Small intestine (tissue), 7 donors: ENCODE results near the gene PCSK1. TPM values are rescaled to one million over a fixed set of nuclear protein-coding genes. Genes with fewer than 3 reads are reported as not detected.
A peak's percentile ranks its signal among the peaks of the same experiment; 100 is the strongest.
"Not testable (repeated sequence)": the region's sequence is repeated elsewhere in the genome, so short reads cannot be mapped to it uniquely, and the experiment has no call there.

Experiments used
- DNase-seq, 2 donors: peaks; one replicate each; pipeline versions ENCODE4 v3.0.0 to v3.0.0-alpha.2; 2013
- FAIRE-seq: peaks from 2 replicates; lab custom pipeline; 2012; peaks lifted over from hg19 to GRCh38; lab: Jason Lieb, UNC
- H3K27ac ChIP-seq, 3 donors: one replicate each; pipeline ENCODE4 v1.5.1; 2013; ENCODE audit warnings: low read length in 2 of 3, mild to moderate bottlenecking in 2 of 3, control low read depth in 1 of 3, inconsistent platforms in 1 of 3, low read depth in 1 of 3, moderate library complexity in 1 of 3
- H3K27me3 ChIP-seq, 3 donors: one replicate each; pipeline ENCODE4 v1.6.1; 2013; ENCODE audit warnings: low read length in 3 of 3, inconsistent platforms in 1 of 3; ENCODE audit not compliant: control insufficient read depth in 3 of 3, insufficient read depth in 3 of 3
- H3K36me3 ChIP-seq, 3 donors: one replicate each; pipeline ENCODE4 v1.6.1; 2013; ENCODE audit warnings: low read length in 3 of 3, inconsistent platforms in 1 of 3, low read depth in 1 of 3, mild to moderate bottlenecking in 1 of 3, moderate library complexity in 1 of 3; ENCODE audit not compliant: control insufficient read depth in 3 of 3, insufficient read depth in 2 of 3
- H3K4me1 ChIP-seq, 3 donors: one replicate each; pipeline ENCODE4 v1.6.1; 2013; ENCODE audit warnings: low read length in 2 of 3, inconsistent platforms in 1 of 3, low read depth in 1 of 3, mild to moderate bottlenecking in 1 of 3, moderate library complexity in 1 of 3; ENCODE audit not compliant: control insufficient read depth in 3 of 3, insufficient read depth in 2 of 3
- H3K4me3 ChIP-seq, 3 donors: one replicate each; pipeline ENCODE4 v1.5.1; 2013; ENCODE audit warnings: low read length in 3 of 3, control low read depth in 1 of 3, inconsistent platforms in 1 of 3, low read depth in 1 of 3, mild to moderate bottlenecking in 1 of 3, moderate library complexity in 1 of 3
- H3K9me3 ChIP-seq, 2 donors: one replicate each; pipeline ENCODE4 v1.6.1; 2013; ENCODE audit warnings: low read depth in 1 of 2, low read length in 1 of 2; ENCODE audit not compliant: control insufficient read depth in 2 of 2, insufficient read depth in 1 of 2
- WGBS, 3 donors: extraction: QIAGEN DNeasy Blood & Tissue Kit; methylation state at CpG; one replicate each; pipeline ENCODE4 v1.1.7; 2013; 5-methylcytosine and 5-hydroxymethylcytosine counted together
- polyA plus RNA-seq, 4 donors: library from polyadenylated mRNA; stranded (reverse) in 3 of 4; unstranded in 1 of 4; fragments of 200-250 nt in 3 of 4; fragments of 120-200 nt in 1 of 4; gene quantifications; one replicate each; pipeline versions ENCODE4 v1.2.1 to v1.2.3, GENCODE V29; 2013
- donor health status: healthy with polysubstance abuse.
- donor health status: control.
- donor health status: control.
- donor health status: Bipolar disorder and iron deficiency.
- donor health status: healthy.

PCSK1 gene
- polyA plus RNA-seq, 4 donors = 0.45 to 12.7 (median 4.1) TPM

DNA sequence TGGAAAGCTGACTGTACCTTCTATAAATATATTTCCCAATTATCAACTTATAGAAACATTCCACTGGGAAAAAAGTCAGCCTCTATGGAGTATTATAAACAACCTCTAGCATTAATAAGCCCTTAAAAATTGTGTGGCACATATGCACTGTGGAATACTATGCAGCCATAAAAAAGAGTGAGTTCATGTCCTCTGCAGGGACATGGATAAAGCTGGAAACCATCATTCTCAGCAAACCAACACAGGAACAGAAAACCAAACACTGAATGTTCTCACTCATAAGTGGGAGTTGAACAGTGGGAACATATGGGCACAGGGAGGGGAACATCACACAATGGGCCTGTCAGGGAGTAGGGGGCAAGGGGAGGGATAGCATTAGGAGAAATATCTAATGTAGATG is 37.8 kb downstream of the PCSK1 start:
- not testable (repeated sequence) for H3K9me3 ChIP-seq, FAIRE-seq, DNase-seq, H3K27me3 ChIP-seq, H3K27ac ChIP-seq, H3K4me1 ChIP-seq, H3K4me3 ChIP-seq, H3K36me3 ChIP-seq

- 73 to 81% (median 77%) methylated on average over 2 of the region's 2 CpGs for WGBS, 3 donors
- no peak for FAIRE-seq
Measured at GRCh38 chr5:96391921-96392320, 41.1 kb downstream of the PCSK1 start.

DNA sequence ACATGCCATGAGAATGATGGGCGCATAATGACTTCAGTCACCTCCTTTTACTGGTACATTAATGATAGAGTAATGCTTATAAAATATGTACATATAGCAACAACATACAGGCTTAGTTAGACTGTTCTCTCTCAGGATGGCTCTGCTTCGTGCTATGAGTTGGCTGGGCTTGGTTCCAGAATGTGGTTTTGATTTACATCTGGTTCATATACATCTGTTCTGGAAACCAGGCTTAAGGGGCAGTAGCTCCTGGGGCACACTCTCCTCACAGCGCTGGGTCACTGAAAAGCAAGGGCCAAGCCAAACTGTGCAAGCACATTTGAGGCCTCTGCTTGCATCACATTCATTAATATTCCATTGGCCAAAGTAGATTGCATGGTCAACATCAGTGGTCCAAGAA is 44.9 kb downstream of the PCSK1 start:
- DNase-seq = no peak
- WGBS, 3 donors = 81 to 88% (median 81%) methylated on average over 3 of the region's 3 CpGs
- Histone ChIP-seq H3K36me3 (no peaks in the 10 kb centered on the region), H3K4me1 (no peaks in the 10 kb centered on the region), H3K4me3 (no peak overlapping the region), H3K27me3 (no peaks in the 10 kb centered on the region), H3K9me3 (no peaks in the 10 kb centered on the region), H3K27ac (no peak overlapping the region)
- FAIRE-seq = no peak

More at GRCh38 chr5:96391921-96392320, 41.1 kb downstream of the PCSK1 start:
- Histone ChIP-seq H3K4me3 (no peak overlapping the region), H3K9me3 (no peaks in the 10 kb centered on the region), H3K27ac (no peak overlapping the region), H3K4me1 (no peaks in the 10 kb centered on the region), H3K27me3 (no peaks in the 10 kb centered on the region), H3K36me3 (no peaks in the 10 kb centered on the region)
- DNase-seq = no peak

- H3K36me3 ChIP-seq = no peaks in the 10 kb centered on the region
- no peaks in the 10 kb centered on the region for H3K9me3 ChIP-seq
- FAIRE-seq (no peak), DNase-seq (no peak)
- no peaks in the 10 kb centered on the region for H3K4me1 ChIP-seq
- H3K4me3 ChIP-seq = no peak overlapping the region
- no peaks in the 10 kb centered on the region for H3K27me3 ChIP-seq
- H3K27ac ChIP-seq = no peak overlapping the region
- 40 to 49% (median 46%) methylated on average over 2 of the region's 2 CpGs for WGBS, 3 donors
Measured at GRCh38 chr5:96387616-96388015, 45.4 kb downstream of the PCSK1 start.

DNA sequence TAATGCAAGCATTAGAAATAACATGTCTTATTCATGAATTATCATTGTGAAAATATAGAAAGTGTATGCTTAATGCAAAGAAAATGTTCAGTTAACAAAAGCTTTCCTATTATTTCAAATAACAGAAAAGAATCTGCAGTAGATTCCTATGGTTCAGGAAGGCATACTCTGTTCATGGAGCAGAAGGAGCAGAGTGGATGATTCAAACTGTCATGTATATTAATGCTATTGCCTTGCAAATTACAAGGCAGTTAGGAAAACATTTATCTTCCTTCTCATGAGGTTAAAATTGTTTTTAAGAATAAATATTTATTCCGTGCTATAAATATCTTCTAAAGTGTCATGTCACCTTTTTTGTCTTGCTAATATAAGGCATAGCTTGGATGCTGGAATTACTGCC is 47.5 kb downstream of the PCSK1 start:
- WGBS, 3 donors = 73 to 100% (median 88%) methylated on average over 1 of the region's 1 CpG
- Histone ChIP-seq H3K9me3 (no peaks in the 10 kb centered on the region), H3K4me3 (no peak overlapping the region), H3K27me3 (no peaks in the 10 kb centered on the region), H3K27ac (no peak overlapping the region), H3K36me3 (no peaks in the 10 kb centered on the region), H3K4me1 (no peaks in the 10 kb centered on the region)
- DNase-seq (no peak), FAIRE-seq (no peak)

GRCh38 chr5:96384353-96384752 is 48.7 kb downstream of the PCSK1 start:
- Histone ChIP-seq H3K27me3 (no peaks in the 10 kb centered on the region), H3K4me3 (no peak overlapping the region), H3K9me3 (no peaks in the 10 kb centered on the region), H3K36me3 (no peaks in the 10 kb centered on the region), H3K4me1 (no peaks in the 10 kb centered on the region), H3K27ac (no peak overlapping the region)
- FAIRE-seq (no peak), DNase-seq (no peak)
- WGBS, 3 donors = 70 to 89% (median 79%) methylated on average over 3 of the region's 3 CpGs

GRCh38 chr5:96381526-96381925 is 51.5 kb downstream of the PCSK1 start:
- H3K4me3 ChIP-seq = no peak overlapping the region
- H3K27me3 ChIP-seq = no peaks in the 10 kb centered on the region
- DNase-seq (peak; percentile 27 to 43), FAIRE-seq (no peak)
- no peaks in the 10 kb centered on the region for H3K4me1 ChIP-seq
- no peaks in the 10 kb centered on the region for H3K9me3 ChIP-seq
- 48 to 55% (median 53%) methylated on average over 5 of the region's 5 CpGs for WGBS, 3 donors
- no peaks in the 10 kb centered on the region for H3K36me3 ChIP-seq
- H3K27ac ChIP-seq = no peak overlapping the region

DNA sequence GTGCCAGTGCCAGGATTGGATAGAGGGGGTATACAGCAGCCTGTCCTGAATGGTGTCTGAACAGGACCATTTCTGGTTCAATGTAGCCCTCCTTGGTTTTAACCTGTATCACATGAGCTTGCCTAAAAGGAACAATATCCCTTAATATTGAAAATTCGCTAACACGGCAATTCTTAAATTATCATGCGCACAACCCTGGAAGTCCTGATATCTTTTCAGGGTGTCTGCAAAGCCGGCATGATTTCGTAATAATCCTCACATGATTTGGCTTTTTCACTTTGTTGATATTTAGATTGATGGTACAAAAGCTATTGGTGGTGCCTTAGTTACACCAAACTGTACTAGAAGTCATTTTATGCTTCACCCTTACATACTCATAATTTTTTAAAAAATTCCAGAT is 53.2 kb downstream of the PCSK1 start:
- FAIRE-seq = no peak
- no peaks in the 10 kb centered on the region for H3K4me1 ChIP-seq
- H3K27ac ChIP-seq = no peak overlapping the region
- WGBS, 3 donors = 87 to 91% (median 87%) methylated on average over 5 of the region's 5 CpGs
- H3K9me3 ChIP-seq = no peaks in the 10 kb centered on the region
- H3K36me3 ChIP-seq = no peaks in the 10 kb centered on the region
- H3K4me3 ChIP-seq = no peak overlapping the region
- no peaks in the 10 kb centered on the region for H3K27me3 ChIP-seq
- DNase-seq = no peak

DNA sequence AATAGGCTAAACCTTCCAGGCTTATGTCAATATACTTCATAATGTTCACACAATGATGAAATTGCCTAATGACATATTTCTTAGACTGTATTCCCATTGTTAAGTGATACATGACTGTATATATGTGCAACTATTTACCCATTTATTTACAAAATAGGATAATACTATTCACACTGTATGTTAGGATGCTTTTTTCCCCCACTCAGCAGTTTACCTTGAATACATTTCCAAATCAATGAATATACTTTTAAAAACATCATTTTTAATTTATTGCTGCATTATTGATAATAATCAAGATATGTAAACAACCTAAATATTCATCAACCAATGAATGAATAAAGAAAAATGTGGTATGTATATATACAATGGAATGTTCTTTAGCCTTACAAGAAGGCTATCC is 55.5 kb downstream of the PCSK1 start:
- Histone ChIP-seq H3K27ac (no peak overlapping the region), H3K9me3 (no peaks in the 10 kb centered on the region), H3K27me3 (no peaks in the 10 kb centered on the region), H3K4me3 (no peak overlapping the region), H3K36me3 (no peaks in the 10 kb centered on the region), H3K4me1 (no peaks in the 10 kb centered on the region)
- DNase-seq (no peak), FAIRE-seq (no peak)
